ENCODE data around the gene RCL1.

Gene RCL1

DNA sequence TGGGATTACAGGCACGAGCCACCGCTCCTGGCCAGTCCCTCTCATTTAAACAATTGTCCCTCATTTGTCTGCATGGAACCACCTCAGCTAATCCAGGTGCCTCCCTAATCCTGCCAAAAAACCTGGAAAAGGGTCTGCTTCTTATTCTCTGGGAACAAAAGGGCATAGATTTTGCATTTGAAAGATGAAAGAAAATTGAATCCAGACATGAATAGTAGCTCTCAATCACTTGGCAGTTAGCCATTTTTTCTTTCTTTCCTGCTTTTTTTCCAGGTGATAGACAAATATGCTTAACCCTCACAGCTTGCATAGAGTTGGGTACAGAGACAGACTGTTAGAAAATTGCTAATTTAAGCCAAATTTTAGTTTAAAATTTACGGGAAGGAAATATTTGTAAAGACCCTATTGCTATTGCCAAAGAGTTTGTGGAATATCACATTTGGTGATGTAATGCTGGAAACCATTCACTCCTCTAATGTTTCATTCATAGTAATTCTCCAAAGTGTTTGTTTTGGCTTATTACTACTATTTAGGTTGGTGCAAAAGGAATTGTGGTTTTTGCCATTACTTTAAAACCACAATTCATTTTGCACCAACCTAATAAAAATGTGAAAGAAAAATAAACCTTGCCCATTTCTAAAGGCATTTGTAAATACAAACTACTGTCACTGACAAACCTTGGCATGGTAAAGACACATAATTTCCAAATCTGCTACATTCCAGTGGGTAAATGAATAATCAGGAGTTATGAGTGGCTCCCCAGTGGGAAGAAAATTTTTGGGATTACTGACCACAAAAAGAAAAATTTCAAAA is 111.8 kb downstream of the RCL1 start:
- TF ChIP-seq, protein P1, sequence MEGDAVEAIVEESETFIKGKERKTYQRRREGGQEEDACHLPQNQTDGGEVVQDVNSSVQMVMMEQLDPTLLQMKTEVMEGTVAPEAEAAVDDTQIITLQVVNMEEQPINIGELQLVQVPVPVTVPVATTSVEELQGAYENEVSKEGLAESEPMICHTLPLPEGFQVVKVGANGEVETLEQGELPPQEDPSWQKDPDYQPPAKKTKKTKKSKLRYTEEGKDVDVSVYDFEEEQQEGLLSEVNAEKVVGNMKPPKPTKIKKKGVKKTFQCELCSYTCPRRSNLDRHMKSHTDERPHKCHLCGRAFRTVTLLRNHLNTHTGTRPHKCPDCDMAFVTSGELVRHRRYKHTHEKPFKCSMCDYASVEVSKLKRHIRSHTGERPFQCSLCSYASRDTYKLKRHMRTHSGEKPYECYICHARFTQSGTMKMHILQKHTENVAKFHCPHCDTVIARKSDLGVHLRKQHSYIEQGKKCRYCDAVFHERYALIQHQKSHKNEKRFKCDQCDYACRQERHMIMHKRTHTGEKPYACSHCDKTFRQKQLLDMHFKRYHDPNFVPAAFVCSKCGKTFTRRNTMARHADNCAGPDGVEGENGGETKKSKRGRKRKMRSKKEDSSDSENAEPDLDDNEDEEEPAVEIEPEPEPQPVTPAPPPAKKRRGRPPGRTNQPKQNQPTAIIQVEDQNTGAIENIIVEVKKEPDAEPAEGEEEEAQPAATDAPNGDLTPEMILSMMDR (IDR thresholded peaks at IDR 0.05; ENCODE audit: low read depth, low read length) = no peak
- H3K4me3 ChIP-seq (replicated peaks in 1 of 2; ENCODE audit: low read depth in 2 of 2, low read length in 2 of 2) = no peak overlapping the region
- peak; percentile 56 to 76 for DNase-seq (ENCODE audit: low read depth in 2 of 2)

GRCh38 chr9:4905135-4905490 is 112.4 kb downstream of the RCL1 start:
- DNase-seq (ENCODE audit: low read depth in 2 of 2) = peak in 1 of 2 donors; percentile 75
- TF ChIP-seq, protein P1 (IDR thresholded peaks at IDR 0.05; ENCODE audit: low read depth, low read length) = no peak
- no peak overlapping the region for H3K4me3 ChIP-seq (replicated peaks in 1 of 2; ENCODE audit: low read depth in 2 of 2, low read length in 2 of 2)
